ENCODE results near the gene NFIB.

DNA sequence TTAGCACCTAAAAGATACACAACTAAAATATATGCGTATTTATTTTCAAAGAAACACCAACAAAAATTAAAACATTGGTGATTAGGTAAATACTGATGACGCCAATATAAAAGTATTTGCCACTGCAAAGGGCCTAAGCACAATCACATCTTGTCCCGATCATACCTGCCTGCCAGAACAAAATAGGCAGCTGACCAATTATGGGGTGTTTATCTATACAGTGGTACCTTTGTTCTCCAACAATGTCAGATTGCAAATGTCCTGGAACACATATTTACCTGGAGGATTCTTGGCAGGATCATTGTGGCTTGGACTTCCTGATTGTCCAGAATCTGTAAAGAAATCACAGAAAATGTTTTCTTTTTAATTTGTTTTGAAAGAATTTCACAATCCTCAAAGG lies 134.5 kb downstream of the NFIB start:
- TF ChIP-seq, protein P1, sequence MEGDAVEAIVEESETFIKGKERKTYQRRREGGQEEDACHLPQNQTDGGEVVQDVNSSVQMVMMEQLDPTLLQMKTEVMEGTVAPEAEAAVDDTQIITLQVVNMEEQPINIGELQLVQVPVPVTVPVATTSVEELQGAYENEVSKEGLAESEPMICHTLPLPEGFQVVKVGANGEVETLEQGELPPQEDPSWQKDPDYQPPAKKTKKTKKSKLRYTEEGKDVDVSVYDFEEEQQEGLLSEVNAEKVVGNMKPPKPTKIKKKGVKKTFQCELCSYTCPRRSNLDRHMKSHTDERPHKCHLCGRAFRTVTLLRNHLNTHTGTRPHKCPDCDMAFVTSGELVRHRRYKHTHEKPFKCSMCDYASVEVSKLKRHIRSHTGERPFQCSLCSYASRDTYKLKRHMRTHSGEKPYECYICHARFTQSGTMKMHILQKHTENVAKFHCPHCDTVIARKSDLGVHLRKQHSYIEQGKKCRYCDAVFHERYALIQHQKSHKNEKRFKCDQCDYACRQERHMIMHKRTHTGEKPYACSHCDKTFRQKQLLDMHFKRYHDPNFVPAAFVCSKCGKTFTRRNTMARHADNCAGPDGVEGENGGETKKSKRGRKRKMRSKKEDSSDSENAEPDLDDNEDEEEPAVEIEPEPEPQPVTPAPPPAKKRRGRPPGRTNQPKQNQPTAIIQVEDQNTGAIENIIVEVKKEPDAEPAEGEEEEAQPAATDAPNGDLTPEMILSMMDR (conservative IDR thresholded peaks at IDR 0.05 in 1 of 2, IDR thresholded peaks at IDR 0.05 in 1 of 2; ENCODE audit: low read depth in 1 of 2, low read length in 2 of 2): no peak
- TF ChIP-seq EZH2 (IDR thresholded peaks at IDR 0.05; ENCODE audit: low read length, missing control alignments): no peak
